NK-92 (cell line): ENCODE data around the gene E2F4.

Experiments
- DNase-seq: peaks from one replicate; lab custom pipeline; 2025; ENCODE audit not compliant: unreplicated experiment; lab: John Stamatoyannopoulos, UW

E2F4 gene, protein sequence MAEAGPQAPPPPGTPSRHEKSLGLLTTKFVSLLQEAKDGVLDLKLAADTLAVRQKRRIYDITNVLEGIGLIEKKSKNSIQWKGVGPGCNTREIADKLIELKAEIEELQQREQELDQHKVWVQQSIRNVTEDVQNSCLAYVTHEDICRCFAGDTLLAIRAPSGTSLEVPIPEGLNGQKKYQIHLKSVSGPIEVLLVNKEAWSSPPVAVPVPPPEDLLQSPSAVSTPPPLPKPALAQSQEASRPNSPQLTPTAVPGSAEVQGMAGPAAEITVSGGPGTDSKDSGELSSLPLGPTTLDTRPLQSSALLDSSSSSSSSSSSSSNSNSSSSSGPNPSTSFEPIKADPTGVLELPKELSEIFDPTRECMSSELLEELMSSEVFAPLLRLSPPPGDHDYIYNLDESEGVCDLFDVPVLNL

DNA sequence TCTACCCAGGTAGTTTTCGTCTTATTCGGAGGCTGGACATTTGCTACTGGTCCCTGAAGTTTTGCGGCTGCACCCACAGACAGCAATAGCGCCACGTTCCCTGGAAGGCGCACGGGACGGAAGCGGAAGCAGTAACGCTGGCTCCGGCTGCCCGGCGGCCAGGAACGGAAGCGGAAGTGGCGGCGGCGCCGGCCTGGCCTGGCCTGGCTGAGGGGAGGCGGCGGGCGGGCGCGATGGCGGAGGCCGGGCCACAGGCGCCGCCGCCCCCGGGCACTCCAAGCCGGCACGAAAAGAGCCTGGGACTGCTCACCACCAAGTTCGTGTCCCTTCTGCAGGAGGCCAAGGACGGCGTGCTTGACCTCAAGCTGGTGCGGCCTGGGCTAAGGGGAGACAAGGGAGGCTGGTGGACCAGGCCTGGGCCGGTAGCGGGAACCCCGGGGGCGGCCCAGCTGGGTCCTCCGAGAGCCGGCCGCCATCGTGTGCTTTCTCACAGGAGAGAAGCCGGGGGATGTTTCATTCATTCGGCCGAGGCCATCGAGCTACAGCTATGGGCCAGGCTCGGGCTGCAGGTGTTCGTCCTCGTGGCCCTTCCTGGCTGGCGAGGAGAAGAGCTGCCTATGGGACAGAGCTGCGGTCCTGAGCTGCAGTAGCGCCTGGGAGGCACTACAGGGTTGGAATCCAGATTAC, at the start of gene E2F4:
Gene E2F4 (plus strand): TSS at position 161 of the 687 bp plus-strand sequence. CDS start 73 bp downstream, at position 234.
- no peak for DNase-seq

GRCh38 chr16:67142342-67142741, 49.6 kb upstream of the E2F4 start:
- no peak for DNase-seq

GRCh38 chr16:67144943-67145342, 47.0 kb upstream of the E2F4 start:
- DNase-seq = no peak

GRCh38 chr16:67145746-67146145, 46.2 kb upstream of the E2F4 start:
- DNase-seq = no peak

DNA sequence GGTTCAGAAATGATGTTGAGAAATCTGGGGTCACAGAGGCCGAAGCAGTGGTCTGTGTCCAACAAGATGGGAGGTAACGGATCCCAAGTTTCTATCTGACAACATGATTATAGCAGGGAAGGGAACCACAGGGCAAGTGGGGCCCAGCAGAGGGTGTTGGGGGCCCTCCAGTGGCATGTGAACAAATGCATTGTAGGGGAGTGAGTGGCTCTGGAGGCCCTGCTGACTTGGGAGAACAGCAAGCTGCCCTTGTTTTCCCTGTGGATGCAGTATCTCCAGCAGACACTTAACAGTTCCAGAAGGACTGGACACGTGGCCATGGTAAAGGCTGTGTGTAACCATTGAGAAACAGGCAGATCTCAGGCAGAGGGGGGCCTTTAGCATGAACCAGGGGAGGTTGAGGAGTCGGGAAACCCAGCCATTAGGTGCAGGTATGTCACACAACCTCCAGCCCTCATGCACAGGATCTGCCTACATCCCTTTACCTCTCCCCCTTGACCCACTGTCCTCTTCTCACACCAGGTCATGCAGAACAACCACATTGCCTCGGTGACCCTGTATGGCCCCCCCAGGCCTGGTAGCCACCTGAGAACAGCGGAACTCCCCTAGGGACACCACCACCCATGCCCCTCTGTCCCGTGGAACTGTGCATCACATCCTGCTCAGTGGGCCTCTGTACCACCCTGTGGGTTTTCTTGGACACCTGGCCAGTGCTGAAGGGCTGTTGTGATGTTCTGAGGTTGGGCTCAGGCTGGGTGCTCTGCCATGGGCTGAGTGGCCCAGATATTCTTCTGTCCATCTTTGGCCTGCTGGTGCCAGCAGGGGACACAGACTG, 45.2 kb upstream of the E2F4 start:
- DNase-seq = no peak

- no peak for DNase-seq
Measured at GRCh38 chr16:67147437-67148140, 44.4 kb upstream of the E2F4 start.

GRCh38 chr16:67148221-67148620, 43.7 kb upstream of the E2F4 start:
- DNase-seq = no peak

DNA sequence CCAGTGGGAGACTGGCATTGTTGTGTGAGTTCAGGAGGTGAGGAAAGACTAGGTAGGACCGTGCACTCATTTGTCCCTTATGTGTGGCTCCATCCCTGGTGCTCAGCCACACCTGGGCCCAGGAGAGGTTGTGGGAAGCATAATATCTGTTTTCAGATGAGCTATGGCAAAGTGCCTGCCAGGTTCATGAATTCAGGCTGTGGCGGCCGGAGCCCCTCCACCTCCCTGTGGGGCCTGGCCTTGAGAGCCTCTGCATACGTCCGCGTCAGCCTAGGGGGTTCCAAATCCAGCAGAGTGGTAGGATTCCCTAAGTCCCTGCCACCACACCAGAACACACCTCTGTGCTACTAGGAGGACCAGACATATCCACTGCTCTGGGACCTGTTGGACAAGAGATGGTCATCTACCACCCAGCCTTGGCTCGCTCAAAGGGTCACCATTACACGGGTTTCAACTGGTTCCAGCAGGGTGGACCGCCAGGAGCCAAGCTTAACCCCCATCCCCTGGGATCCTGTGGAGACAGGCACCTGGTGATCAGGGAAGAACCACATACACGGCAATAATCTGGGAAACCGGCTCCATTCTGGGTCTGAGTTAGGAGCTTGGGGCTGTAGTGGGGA, 43.2 kb upstream of the E2F4 start:
- no peak for DNase-seq

GRCh38 chr16:67149276-67150046, 42.5 kb upstream of the E2F4 start:
- no peak for DNase-seq

- no peak for DNase-seq
Measured at GRCh38 chr16:67150047-67150832, 41.7 kb upstream of the E2F4 start.

GRCh38 chr16:67150833-67151396, 41.0 kb upstream of the E2F4 start, which contains the start of gene B3GNT9:
B3GNT9 (minus strand) TSS chr16:67150998; CDS start chr16:67150485, 513 bp downstream.
- DNase-seq = no peak

GRCh38 chr16:67151431-67152097, 40.4 kb upstream of the E2F4 start:
- no peak for DNase-seq

DNA sequence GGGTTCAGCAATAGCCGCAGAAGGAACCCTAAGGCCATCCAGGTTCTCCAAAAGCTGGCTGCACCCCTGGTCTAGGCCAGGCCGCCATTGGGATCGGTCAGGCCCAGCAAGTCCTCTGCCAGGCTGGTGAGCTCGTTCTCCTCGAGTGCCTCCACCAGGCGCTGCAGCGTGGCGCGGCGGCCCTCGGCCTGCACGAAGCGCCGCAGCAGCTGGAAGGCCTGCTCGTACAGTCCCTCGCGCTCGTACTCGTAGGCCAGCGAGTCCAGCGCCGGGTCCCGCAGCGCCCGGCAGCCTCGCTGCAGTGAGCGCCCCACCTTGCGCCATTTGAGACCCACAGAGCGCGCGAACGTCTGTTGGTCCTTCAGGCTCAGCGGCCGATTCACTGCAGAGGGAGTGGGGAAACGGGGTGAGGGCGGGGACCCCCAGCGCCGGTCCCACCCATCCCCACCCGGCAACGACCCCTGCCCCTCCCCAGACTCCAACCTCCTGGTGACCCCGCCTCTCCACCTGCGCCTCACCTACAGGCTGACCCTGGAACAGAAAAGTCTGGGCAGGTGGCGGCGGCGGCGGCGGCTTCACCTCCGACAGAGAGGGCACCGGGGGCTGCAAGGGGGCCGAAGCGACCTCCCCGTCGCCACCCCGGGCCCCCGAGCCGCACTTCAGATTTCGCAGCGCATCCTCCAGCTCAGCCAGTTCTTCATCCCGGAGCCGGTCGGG, 37.2 kb upstream of the E2F4 start:
- DNase-seq = no peak

DNA sequence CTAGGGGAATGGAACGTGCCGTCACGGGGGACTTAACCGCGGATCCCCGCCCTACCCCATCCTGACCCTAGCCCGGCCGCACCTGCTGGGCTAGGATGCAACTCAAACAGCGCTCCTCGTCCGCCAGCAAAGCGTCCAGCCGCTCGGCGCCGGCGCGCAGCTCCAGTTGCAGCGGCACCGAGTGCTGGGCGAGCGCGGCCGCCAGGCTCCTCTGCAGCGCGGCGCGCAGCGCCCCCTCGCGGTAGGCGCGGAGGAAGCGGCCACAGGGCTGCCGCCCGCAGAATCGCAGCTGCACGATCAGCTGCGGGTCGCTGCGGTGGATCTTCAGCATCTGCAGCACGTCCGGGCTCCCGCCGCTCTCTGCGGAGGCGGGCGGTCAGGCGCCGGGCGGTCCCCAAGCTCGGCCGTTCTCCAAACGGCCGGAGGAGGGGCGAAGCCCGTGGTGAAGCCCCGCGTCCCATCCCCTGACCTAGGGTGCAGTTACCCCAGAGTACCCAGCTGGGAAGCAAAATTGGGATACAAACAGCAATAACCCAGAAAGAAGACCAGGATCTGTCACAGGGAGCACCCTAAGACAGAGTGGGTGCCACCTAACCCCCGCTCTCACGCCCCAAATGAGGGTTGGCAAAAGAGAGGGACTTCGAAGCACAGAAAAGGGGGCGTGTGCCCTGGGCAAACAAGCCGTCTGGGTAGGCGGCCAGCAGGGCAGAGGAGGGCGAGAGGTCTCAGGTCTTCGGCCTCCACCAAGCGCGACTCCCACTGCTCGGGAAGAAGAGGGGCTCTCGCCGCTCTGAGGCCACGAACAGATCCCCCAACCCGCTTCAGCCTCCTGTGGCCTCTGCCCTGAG, 36.4 kb upstream of the E2F4 start:
- no peak for DNase-seq

- DNase-seq = no peak
Measured at GRCh38 chr16:67156143-67156844, 35.7 kb upstream of the E2F4 start.
